Mesothelial cell of epicardium (in vitro differentiated cells): Measurements from ENCODE around the gene BSG. TPM values are rescaled to one million over a fixed set of nuclear protein-coding genes. Genes with fewer than 3 reads are reported as not detected.
"Not testable (repeated sequence)": the region's sequence is repeated elsewhere in the genome, so short reads cannot be mapped to it uniquely, and the experiment has no call there.

Experiments
- DNase-seq, 2 experiments: peaks; one replicate each; pipeline ENCODE4 v3.0.0; 2021; ENCODE audit warnings: low spot score in 2 of 2; ENCODE audit not compliant: unreplicated experiment in 2 of 2
- H3K27ac Mint-ChIP-seq: 2 replicates; pipeline ENCODE4 v1.8.0; 2021; ENCODE audit warnings: mixed read lengths
- H3K27me3 Mint-ChIP-seq: 2 replicates; pipeline ENCODE4 v1.8.0; 2021; ENCODE audit warnings: low read depth, mixed read lengths
- H3K36me3 Mint-ChIP-seq: 2 replicates; pipeline ENCODE4 v1.8.0; 2021; ENCODE audit warnings: mixed read lengths
- H3K4me1 Mint-ChIP-seq: 2 replicates; pipeline ENCODE4 v1.8.0; 2021; ENCODE audit warnings: mixed read lengths
- H3K4me3 Mint-ChIP-seq: 2 replicates; pipeline ENCODE4 v1.8.0; 2021; ENCODE audit warnings: mild to moderate bottlenecking, moderate library complexity, mixed read lengths
- H3K9me3 Mint-ChIP-seq: 2 replicates; pipeline ENCODE4 v1.8.0; 2021; ENCODE audit warnings: mixed read lengths
- CTCF ChIP-seq: fragments of 200-600 bp; sonication (generic); IDR thresholded peaks from one replicate; pipeline ENCODE4 v1.5.0; 2021; ENCODE audit warnings: antibody characterized with exemption; ENCODE audit not compliant: unreplicated experiment
- total RNA-seq: library from RNA; stranded (reverse); gene quantifications from 3 replicates; pipeline ENCODE4 v1.2.1, GENCODE V29; 2021

The BSG gene
- total RNA-seq, 1 donor from 2014 or later, result 414 TPM

DNA sequence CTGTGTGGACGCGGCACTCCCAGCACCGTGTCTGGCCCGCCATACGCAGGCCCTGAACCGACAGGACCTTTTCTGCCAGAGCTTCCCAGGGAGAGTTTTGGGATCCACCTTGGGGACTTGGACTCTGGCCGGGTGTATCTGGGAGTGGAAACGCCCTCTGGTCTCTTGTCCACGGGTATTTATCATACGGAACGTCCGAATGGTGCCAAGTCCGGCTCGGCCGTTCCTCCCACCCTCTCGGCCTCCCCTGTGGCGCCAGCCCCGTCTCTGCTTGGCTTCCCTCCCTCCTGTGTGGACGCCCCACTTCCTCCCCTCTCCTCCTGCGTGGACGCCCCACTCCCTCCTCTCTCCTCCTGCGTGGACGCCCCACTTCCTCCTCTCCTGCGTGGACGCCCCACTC lies 29.4 kb downstream of the BSG start:
- TF ChIP-seq CTCF, result no peak
- H3K27ac Mint-ChIP-seq, result no peak overlapping the region
- H3K36me3 Mint-ChIP-seq, result no peaks in the 10 kb centered on the region
- no peak for DNase-seq
- no peaks in the 10 kb centered on the region for H3K9me3 Mint-ChIP-seq
- peaks cover 2% of the 10 kb centered on the region for H3K27me3 Mint-ChIP-seq
- no peaks in the 10 kb centered on the region for H3K4me1 Mint-ChIP-seq
- no peak overlapping the region for H3K4me3 Mint-ChIP-seq

GRCh38 chr19:602391-603301 lies 30.2 kb downstream of the BSG start:
- no peak for TF ChIP-seq CTCF
- Mint-ChIP-seq H3K9me3 (no peaks in the 10 kb centered on the region), H3K27ac (no peak overlapping the region), H3K36me3 (no peaks in the 10 kb centered on the region), H3K4me3 (no peak overlapping the region), H3K27me3 (peaks cover 2% of the 10 kb centered on the region), H3K4me1 (no peaks in the 10 kb centered on the region)
- DNase-seq, result no peak

DNA sequence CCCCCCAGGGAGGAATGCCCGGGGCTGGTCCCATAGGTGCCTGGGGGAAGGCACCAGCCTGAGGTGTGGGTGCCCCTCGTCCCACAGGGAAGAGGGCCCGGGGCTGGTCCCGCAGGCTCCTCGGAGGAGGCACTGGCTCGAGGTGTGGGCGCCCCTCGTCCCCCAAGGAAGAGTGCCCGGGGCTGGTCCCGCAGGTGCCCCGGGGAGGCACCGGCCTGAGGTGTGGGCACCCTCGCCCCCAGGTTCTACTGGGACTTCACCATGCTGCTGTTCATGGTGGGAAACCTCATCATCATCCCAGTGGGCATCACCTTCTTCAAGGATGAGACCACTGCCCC lies 30.9 kb downstream of the BSG start:
- H3K36me3 Mint-ChIP-seq, H3K27me3 Mint-ChIP-seq, H3K4me1 Mint-ChIP-seq, DNase-seq, H3K9me3 Mint-ChIP-seq, H3K27ac Mint-ChIP-seq, H3K4me3 Mint-ChIP-seq: not testable (repeated sequence)

- not testable (repeated sequence) for H3K27me3 Mint-ChIP-seq, H3K4me3 Mint-ChIP-seq, H3K27ac Mint-ChIP-seq, H3K36me3 Mint-ChIP-seq, DNase-seq, H3K9me3 Mint-ChIP-seq, H3K4me1 Mint-ChIP-seq
Observed at GRCh38 chr19:603779-604178, 31.4 kb downstream of the BSG start.

DNA sequence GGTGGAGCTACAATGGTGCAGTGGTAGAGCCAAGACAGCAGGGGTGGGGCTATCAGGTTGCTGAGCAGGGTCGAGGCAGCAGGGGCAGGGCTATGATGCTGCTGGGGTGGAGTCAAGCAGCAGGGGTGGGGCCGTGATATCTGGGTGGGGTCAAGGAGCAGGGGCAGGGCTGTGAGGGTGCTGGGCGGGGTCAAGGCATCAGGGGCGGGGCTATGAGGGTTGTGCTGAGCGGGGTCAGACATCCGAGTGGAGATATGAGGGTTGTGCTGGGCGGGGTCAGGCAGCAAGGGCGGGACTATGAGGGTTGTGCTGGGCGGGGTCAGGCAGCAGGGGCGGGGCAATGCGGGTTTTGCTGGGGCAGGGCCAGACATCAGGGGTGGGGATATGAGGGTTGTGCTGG lies 32.0 kb downstream of the BSG start:
- no peak overlapping the region for H3K4me3 Mint-ChIP-seq
- TF ChIP-seq CTCF, result no peak
- no peak for DNase-seq
- H3K36me3 Mint-ChIP-seq, result no peaks in the 10 kb centered on the region
- H3K4me1 Mint-ChIP-seq, result no peaks in the 10 kb centered on the region
- no peaks in the 10 kb centered on the region for H3K9me3 Mint-ChIP-seq
- H3K27me3 Mint-ChIP-seq, result no peaks in the 10 kb centered on the region
- H3K27ac Mint-ChIP-seq, result no peak overlapping the region

- H3K36me3 Mint-ChIP-seq, DNase-seq, H3K27ac Mint-ChIP-seq, H3K27me3 Mint-ChIP-seq, H3K4me1 Mint-ChIP-seq, H3K4me3 Mint-ChIP-seq, H3K9me3 Mint-ChIP-seq: not testable (repeated sequence)
Observed at GRCh38 chr19:605061-605971, 32.9 kb downstream of the BSG start.
